CD4-positive, CD25-positive, alpha-beta regulatory T cell (primary cell): ENCODE data around the gene NKX2-2. TPM values are rescaled to one million over a fixed set of nuclear protein-coding genes. Genes with fewer than 3 reads are reported as not detected.

Experiments used
- ATAC-seq, 2 donors: fragments of 150-1000 bp; cut with Tn5 transposase; one replicate each; pipeline ENCODE4 v1.10.0; 2021; ENCODE audit warnings: low read depth in 2 of 2, moderate number of reproducible peaks in 2 of 2, moderate library complexity in 1 of 2
- DNase-seq, 3 donors: peaks; one replicate each; pipeline versions ENCODE4 v3.0.0 to v3.0.0-alpha.2; 2012 to 2022; ENCODE audit warnings: mixed read lengths in 1 of 3
- H3K27ac ChIP-seq: one replicate; pipeline ENCODE4 v1.7.0; 2013; ENCODE audit warnings: mild to moderate bottlenecking, low read length; ENCODE audit not compliant: insufficient read depth, poor library complexity, severe bottlenecking
- H3K27me3 ChIP-seq: one replicate; pipeline ENCODE4 v1.7.0; 2013; ENCODE audit warnings: low read length; ENCODE audit not compliant: control insufficient read depth, insufficient read depth
- H3K36me3 ChIP-seq: one replicate; pipeline ENCODE4 v1.7.0; 2013; ENCODE audit warnings: mild to moderate bottlenecking, low read length, moderate library complexity; ENCODE audit not compliant: control insufficient read depth, insufficient read depth
- H3K4me1 ChIP-seq: 2 replicates; pipeline ENCODE4 v1.7.0; 2013; ENCODE audit warnings: mild to moderate bottlenecking, low read length; ENCODE audit not compliant: insufficient read depth, control insufficient read depth, poor library complexity, severe bottlenecking
- H3K4me3 ChIP-seq: one replicate; pipeline ENCODE4 v1.7.0; 2013; ENCODE audit warnings: low read depth, mild to moderate bottlenecking, low read length, moderate library complexity
- H3K9me3 ChIP-seq, 2 experiments: 1 replicate in 1 of 2; 2 replicates in 1 of 2; pipeline ENCODE4 v1.7.0; 2013; ENCODE audit warnings: low read length in 2 of 2, mild to moderate bottlenecking in 1 of 2, moderate library complexity in 1 of 2; ENCODE audit not compliant: control insufficient read depth in 2 of 2
- H3K27ac Mint-ChIP-seq, 3 donors: one replicate each; pipeline ENCODE4 v1.8.0; 2020 to 2022; ENCODE audit warnings: mild to moderate bottlenecking in 3 of 3, mixed read lengths in 3 of 3, moderate library complexity in 2 of 3
- H3K27me3 Mint-ChIP-seq: one replicate; pipeline ENCODE4 v1.8.0; 2022; ENCODE audit warnings: mild to moderate bottlenecking, mixed read lengths
- H3K36me3 Mint-ChIP-seq: one replicate; pipeline ENCODE4 v1.8.0; 2020; ENCODE audit warnings: mixed read lengths
- H3K4me1 Mint-ChIP-seq, 4 donors: one replicate each; pipeline ENCODE4 v1.8.0; 2020 to 2022; ENCODE audit warnings: mixed read lengths in 4 of 4, mild to moderate bottlenecking in 1 of 4
- H3K4me3 Mint-ChIP-seq, 4 donors: one replicate each; pipeline ENCODE4 v1.8.0; 2020 to 2022; ENCODE audit warnings: mild to moderate bottlenecking in 4 of 4, mixed read lengths in 4 of 4, moderate library complexity in 3 of 4
- H3K9me3 Mint-ChIP-seq, 7 donors: one replicate each; pipeline ENCODE4 v1.8.0; 2020 to 2022; ENCODE audit warnings: mixed read lengths in 7 of 7, mild to moderate bottlenecking in 3 of 7, moderate library complexity in 2 of 7
- polyA plus RNA-seq, 4 donors: library from polyadenylated mRNA; unstranded; fragments of 300-500 nt; fragmentation: Illumina TruSeq; gene quantifications; one replicate each; pipeline ENCODE4 v1.2.3, GENCODE V29; 2021
- total RNA-seq: library from RNA; stranded (reverse); gene quantifications from one replicate; pipeline ENCODE4 v1.2.3, GENCODE V29; 2022

The NKX2-2 gene
- total and polyA plus RNA-seq, 5 donors from 2014 or later, result not detected

DNA sequence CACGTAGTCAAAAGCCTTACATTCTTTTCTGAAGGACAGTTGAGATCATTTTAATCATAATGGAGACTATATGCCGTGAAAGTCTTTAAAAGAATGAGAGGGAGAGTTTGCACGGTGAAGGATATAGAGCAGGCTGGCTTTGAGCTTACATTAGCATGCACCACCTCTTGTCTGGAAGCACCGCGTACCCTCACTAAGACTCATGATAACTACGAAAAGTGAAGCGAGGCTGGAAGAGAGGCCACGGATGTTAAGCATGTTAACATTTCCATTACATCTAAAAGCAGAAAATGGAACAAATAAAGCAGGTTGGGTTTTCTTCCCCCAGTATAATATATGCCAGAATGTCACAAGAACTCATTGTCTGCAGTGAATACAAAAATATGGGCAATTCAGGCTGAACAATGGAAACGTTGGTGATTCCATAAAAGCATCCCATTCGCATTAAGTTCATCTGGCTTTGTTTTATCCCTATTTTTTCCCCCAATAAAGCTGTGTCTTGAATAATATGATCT lies 40.6 kb upstream of the NKX2-2 start:
- DNase-seq (no peak), ATAC-seq (no peak)
- Mint-ChIP-seq H3K9me3 (peaks cover 0 to 1% (median 0%) of the 10 kb centered on the region in 7 donors), H3K36me3 (no peaks in the 10 kb centered on the region), H3K27ac (peak overlapping the region; percentile 96 to 99 (median 97)), H3K27me3 (peaks cover 4% of the 10 kb centered on the region), H3K4me1 (peaks cover 37 to 86% (median 44%) of the 10 kb centered on the region in 4 donors), H3K4me3 (peak overlapping the region; percentile 12 to 98 (median 58))
- peak overlapping the region; percentile 49 for H3K4me3 ChIP-seq
- H3K9me3 ChIP-seq, result no peaks in the 10 kb centered on the region
- peaks cover 53% of the 10 kb centered on the region for H3K4me1 ChIP-seq
- H3K27ac ChIP-seq, result peak overlapping the region; percentile 86
- H3K27me3 ChIP-seq, result no peaks in the 10 kb centered on the region
- H3K36me3 ChIP-seq, result no peaks in the 10 kb centered on the region

DNA sequence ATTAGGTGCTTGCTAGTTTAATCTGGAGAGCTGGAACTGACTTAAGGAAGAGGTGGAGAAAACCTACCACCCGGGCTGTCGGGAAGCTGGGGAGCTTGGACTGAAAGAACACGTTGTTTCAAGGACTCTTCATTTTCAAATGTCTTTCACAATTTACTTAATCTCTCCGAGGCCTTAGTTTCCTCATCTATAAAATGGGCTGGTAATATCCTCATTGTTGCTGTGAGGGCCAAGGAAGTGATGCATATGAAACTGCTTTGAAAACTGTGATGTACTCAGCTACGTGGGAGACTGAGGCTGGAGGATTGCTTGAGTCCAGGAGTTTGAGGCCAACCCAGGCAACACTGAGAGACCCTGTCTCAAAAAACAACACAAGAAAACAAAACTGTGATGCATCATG lies 36.7 kb upstream of the NKX2-2 start:
- Histone ChIP-seq H3K9me3 (no peaks in the 10 kb centered on the region), H3K4me1 (peaks cover 52% of the 10 kb centered on the region), H3K27me3 (no peaks in the 10 kb centered on the region), H3K27ac (peak overlapping the region; percentile 84), H3K36me3 (no peaks in the 10 kb centered on the region), H3K4me3 (no peak overlapping the region)
- H3K27me3 Mint-ChIP-seq, result peaks cover 4% of the 10 kb centered on the region
- DNase-seq, result no peak
- H3K4me3 Mint-ChIP-seq, result peak overlapping the region in 3 of 4 donors; percentile 0 to 86 (median 23)
- H3K36me3 Mint-ChIP-seq, result no peaks in the 10 kb centered on the region
- no peak for ATAC-seq
- peaks cover 34 to 86% (median 47%) of the 10 kb centered on the region in 4 donors for H3K4me1 Mint-ChIP-seq
- peaks cover 0 to 1% (median 0%) of the 10 kb centered on the region in 7 donors for H3K9me3 Mint-ChIP-seq
- peak overlapping the region; percentile 96 to 99 (median 97) for H3K27ac Mint-ChIP-seq

DNA sequence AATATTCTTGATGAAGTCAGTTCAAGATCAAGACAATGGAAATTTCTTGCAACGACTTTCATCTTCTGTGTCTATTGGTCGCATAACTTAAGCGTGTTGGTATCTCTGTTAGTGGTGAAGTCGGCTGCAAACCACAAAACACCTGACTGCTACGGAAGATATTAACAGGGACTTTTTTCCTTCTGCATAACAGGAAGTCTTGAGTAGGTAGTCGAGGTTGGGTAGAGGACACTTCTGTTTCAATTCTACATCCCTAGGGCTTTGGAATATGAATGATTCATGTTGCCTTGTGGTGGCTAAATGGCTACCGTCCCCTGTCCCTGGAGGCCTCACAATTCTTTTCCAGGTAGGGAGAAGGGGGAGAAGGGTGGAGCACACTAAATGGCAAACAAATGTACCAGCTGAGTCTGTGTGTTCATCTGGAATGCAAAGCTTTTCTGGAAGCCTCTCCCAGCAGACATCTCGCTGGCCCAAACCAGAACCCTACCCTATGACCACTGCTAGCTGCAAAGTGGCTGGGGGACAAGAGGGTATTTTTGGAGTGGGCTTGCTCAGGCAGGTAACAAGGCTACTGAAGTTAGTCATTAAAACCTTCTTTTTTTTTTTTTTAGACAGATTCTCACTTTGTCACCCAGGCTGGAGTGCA lies 34.6 kb upstream of the NKX2-2 start:
- Mint-ChIP-seq H3K4me3 (peak overlapping the region; percentile 86 to 90 (median 88)), H3K4me1 (peaks cover 19 to 66% (median 30%) of the 10 kb centered on the region in 4 donors), H3K27ac (peak overlapping the region; percentile 96 to 99 (median 97)), H3K36me3 (no peaks in the 10 kb centered on the region), H3K9me3 (peaks cover 0 to 5% (median 0%) of the 10 kb centered on the region in 7 donors), H3K27me3 (no peaks in the 10 kb centered on the region)
- DNase-seq (peak; percentile 65 to 92 (median 84)), ATAC-seq (peak; percentile 87 to 91)
- Histone ChIP-seq H3K9me3 (no peaks in the 10 kb centered on the region), H3K4me1 (peaks cover 33% of the 10 kb centered on the region), H3K27ac (peak overlapping the region; percentile 84), H3K27me3 (no peaks in the 10 kb centered on the region), H3K36me3 (no peaks in the 10 kb centered on the region), H3K4me3 (peak overlapping the region; percentile 80)

DNA sequence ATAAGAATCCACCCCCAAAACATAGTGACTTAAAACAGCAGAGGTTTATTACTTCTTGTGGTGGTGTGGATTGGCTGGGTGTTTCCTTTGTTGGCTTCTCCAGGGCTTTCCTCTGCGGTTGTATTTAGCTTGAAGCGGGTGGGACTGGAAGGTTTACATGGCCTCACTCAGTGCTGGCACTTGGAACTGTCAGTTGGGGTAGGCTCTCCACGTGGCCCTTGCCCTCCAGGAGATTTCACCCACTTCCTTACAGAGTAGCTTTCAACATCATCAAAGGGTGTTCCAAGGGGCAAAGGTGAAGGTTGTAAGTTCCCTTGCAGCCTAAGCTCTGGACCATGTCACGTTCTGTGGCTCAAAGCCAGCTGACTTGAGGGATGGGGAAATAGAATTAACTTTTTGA lies 32.5 kb upstream of the NKX2-2 start:
- H3K4me1 Mint-ChIP-seq, result peaks cover 19 to 52% (median 32%) of the 10 kb centered on the region in 4 donors
- H3K36me3 Mint-ChIP-seq, result no peaks in the 10 kb centered on the region
- Histone ChIP-seq H3K4me1 (peaks cover 29% of the 10 kb centered on the region), H3K9me3 (no peaks in the 10 kb centered on the region), H3K27me3 (no peaks in the 10 kb centered on the region), H3K4me3 (no peak overlapping the region), H3K27ac (no peak overlapping the region), H3K36me3 (no peaks in the 10 kb centered on the region)
- peaks cover 0 to 5% (median 0%) of the 10 kb centered on the region in 7 donors for H3K9me3 Mint-ChIP-seq
- H3K27ac Mint-ChIP-seq, result peak overlapping the region; percentile 96 to 99 (median 97)
- ATAC-seq, result no peak
- no peaks in the 10 kb centered on the region for H3K27me3 Mint-ChIP-seq
- H3K4me3 Mint-ChIP-seq, result peak overlapping the region; percentile 22 to 90 (median 64)
- no peak for DNase-seq

DNA sequence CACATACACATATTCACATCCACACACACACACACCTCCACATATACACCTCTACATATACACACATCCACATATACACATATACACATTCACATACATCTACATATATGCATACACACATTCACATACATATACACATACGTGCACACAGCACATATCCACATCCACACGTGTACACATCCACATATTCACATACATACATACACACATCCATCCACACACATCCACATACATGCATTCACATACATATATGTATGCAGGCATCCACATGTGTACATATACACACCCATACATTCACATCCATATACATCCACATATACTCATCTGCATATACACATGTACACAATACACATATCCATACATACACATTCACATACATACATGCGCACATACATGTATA lies 25.6 kb upstream of the NKX2-2 start:
- Histone ChIP-seq H3K9me3 (no peaks in the 10 kb centered on the region), H3K4me3 (no peak overlapping the region), H3K4me1 (no peaks in the 10 kb centered on the region), H3K27ac (no peak overlapping the region), H3K27me3 (no peaks in the 10 kb centered on the region), H3K36me3 (no peaks in the 10 kb centered on the region)
- no peak for DNase-seq
- no peak overlapping the region for H3K27ac Mint-ChIP-seq
- peaks cover 0 to 3% (median 0%) of the 10 kb centered on the region in 7 donors for H3K9me3 Mint-ChIP-seq
- ATAC-seq, result no peak
- no peak overlapping the region for H3K4me3 Mint-ChIP-seq
- H3K4me1 Mint-ChIP-seq, result peaks cover 0 to 11% (median 4%) of the 10 kb centered on the region in 4 donors
- H3K27me3 Mint-ChIP-seq, result peaks cover 5% of the 10 kb centered on the region
- H3K36me3 Mint-ChIP-seq, result no peaks in the 10 kb centered on the region

DNA sequence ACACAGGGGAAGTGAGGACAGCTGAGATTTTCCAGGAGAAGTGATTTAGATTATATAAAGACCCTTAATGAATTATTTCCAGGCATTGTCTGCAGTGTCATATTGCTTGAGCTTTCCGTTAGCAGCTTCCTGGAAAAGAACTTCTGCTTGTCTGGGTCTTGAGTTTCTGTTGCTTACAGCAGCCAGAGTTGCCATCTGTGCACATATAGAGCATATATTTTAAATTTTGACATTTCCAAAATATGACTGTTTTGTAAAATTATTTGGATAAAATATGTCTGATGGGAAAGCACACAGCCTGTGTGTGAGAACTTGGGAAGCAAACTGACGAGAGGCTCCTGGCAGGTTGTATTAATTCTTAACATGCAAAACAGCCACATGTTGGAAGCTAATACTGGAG lies 21.0 kb upstream of the NKX2-2 start:
- H3K4me1 Mint-ChIP-seq, result peaks cover 0 to 2% (median under 1%) of the 10 kb centered on the region in 4 donors
- peaks cover 3% of the 10 kb centered on the region for H3K36me3 Mint-ChIP-seq
- no peak for ATAC-seq
- H3K36me3 ChIP-seq, result no peaks in the 10 kb centered on the region
- peaks cover 13% of the 10 kb centered on the region for H3K27me3 Mint-ChIP-seq
- H3K9me3 ChIP-seq, result no peaks in the 10 kb centered on the region
- H3K27me3 ChIP-seq, result no peaks in the 10 kb centered on the region
- H3K9me3 Mint-ChIP-seq, result peaks cover 0 to 3% (median 0%) of the 10 kb centered on the region in 7 donors
- no peak overlapping the region for H3K4me3 ChIP-seq
- DNase-seq, result no peak
- no peak overlapping the region for H3K27ac ChIP-seq
- H3K27ac Mint-ChIP-seq, result no peak overlapping the region
- H3K4me1 ChIP-seq, result no peaks in the 10 kb centered on the region
- no peak overlapping the region for H3K4me3 Mint-ChIP-seq

DNA sequence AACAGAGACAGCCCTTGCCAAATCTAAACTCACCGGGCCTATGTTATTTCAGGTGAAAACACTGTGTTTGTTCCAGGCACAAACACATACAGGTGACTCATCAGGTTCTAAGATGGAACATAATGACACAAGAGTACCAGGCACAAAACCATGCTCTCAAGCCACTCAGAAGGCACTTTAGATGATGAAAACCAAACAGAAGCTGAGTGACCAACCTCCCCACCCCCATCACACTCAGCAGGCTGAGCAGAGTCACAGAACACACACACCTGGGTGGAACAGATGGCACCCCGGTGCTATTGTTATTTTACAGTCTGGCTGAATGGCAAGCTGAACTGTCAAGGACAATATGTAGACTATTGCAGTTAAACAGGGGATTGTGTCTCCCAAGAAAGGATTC lies 20.6 kb upstream of the NKX2-2 start:
- ATAC-seq (no peak), DNase-seq (no peak)
- peaks cover 0 to 3% (median 0%) of the 10 kb centered on the region in 7 donors for H3K9me3 Mint-ChIP-seq
- H3K4me1 ChIP-seq, result no peaks in the 10 kb centered on the region
- no peaks in the 10 kb centered on the region for H3K27me3 ChIP-seq
- H3K4me3 Mint-ChIP-seq, result no peak overlapping the region
- peaks cover 3% of the 10 kb centered on the region for H3K36me3 Mint-ChIP-seq
- H3K4me3 ChIP-seq, result no peak overlapping the region
- H3K27me3 Mint-ChIP-seq, result peaks cover 15% of the 10 kb centered on the region
- no peak overlapping the region for H3K27ac Mint-ChIP-seq
- H3K9me3 ChIP-seq, result no peaks in the 10 kb centered on the region
- no peak overlapping the region for H3K27ac ChIP-seq
- peaks cover 0 to 4% (median 2%) of the 10 kb centered on the region in 4 donors for H3K4me1 Mint-ChIP-seq
- H3K36me3 ChIP-seq, result no peaks in the 10 kb centered on the region
